Activated T-cell treated with anti-CD3 and anti-CD28 coated beads, Interleukin-2, amount 50 U/mL, for 48 hours (primary cell): ENCODE measurements around the gene NVL.

ENCODE experiments used
- DNase-seq, 2 experiments: peaks; one replicate each; pipeline ENCODE4 v3.0.0-alpha.2; 2020

The NVL gene

GRCh38 chr1:224192082-224192788 is 137.7 kb downstream of the NVL start:
- DNase-seq, result no peak

GRCh38 chr1:224189561-224189960 is 140.4 kb downstream of the NVL start:
- no peak for DNase-seq

GRCh38 chr1:224188286-224188685 is 141.7 kb downstream of the NVL start:
- no peak for DNase-seq

GRCh38 chr1:224185208-224185607 is 144.8 kb downstream of the NVL start:
- no peak for DNase-seq

- peak; percentile 80 to 83 for DNase-seq
Observed at GRCh38 chr1:224183591-224184312, 146.2 kb downstream of the NVL start.

GRCh38 chr1:224182866-224183590 is 146.9 kb downstream of the NVL start, which contains the start of gene DEGS1:
TSS of gene DEGS1 (plus strand) at chr1:224183240. CDS start at chr1:224183337, 97 bp downstream.
- peak; percentile 86 to 88 for DNase-seq

GRCh38 chr1:224182057-224182865 is 147.7 kb downstream of the NVL start:
- DNase-seq, result peak; percentile 65

GRCh38 chr1:224181453-224181810 is 148.5 kb downstream of the NVL start:
- no peak for DNase-seq

GRCh38 chr1:224180783-224181452 is 149.1 kb downstream of the NVL start:
- DNase-seq, result no peak

- DNase-seq, result no peak
Observed at GRCh38 chr1:224178894-224179293, 151.1 kb downstream of the NVL start.

- DNase-seq, result no peak
Observed at GRCh38 chr1:224177356-224177999, 152.5 kb downstream of the NVL start.
